HG03521 (cell line): ENCODE measurements around the gene DSE.
A peak's percentile ranks its signal among the peaks of the same experiment; 100 is the strongest.

ENCODE experiments used
- ATAC-seq: cut with Tn5 transposase; IDR thresholded peaks from one replicate; pipeline ENCODE4 v1.9.1; 2021; ENCODE audit warnings: mild to moderate bottlenecking, moderate library complexity; ENCODE audit not compliant: unreplicated experiment

The DSE gene

GRCh38 chr6:116443105-116443504, 72.4 kb downstream of the DSE start:
- ATAC-seq = no peak

GRCh38 chr6:116444092-116444491, 73.3 kb downstream of the DSE start:
- ATAC-seq = peak; percentile 50

- ATAC-seq = no peak
These were observed 73.8 kb downstream of the DSE start for GRCh38 chr6:116444575-116444974.

GRCh38 chr6:116445102-116445501, 74.4 kb downstream of the DSE start:
- no peak for ATAC-seq

GRCh38 chr6:116446399-116446798, 75.7 kb downstream of the DSE start:
- no peak for ATAC-seq

GRCh38 chr6:116447052-116447451, 76.3 kb downstream of the DSE start:
- ATAC-seq = no peak

GRCh38 chr6:116447496-116448011, 76.8 kb downstream of the DSE start:
- ATAC-seq = no peak

- ATAC-seq = no peak
These were observed 78.8 kb downstream of the DSE start for GRCh38 chr6:116449565-116449964.

GRCh38 chr6:116450185-116450710, 79.5 kb downstream of the DSE start:
- ATAC-seq = no peak

GRCh38 chr6:116450769-116451740, 80.3 kb downstream of the DSE start:
- ATAC-seq = peak; percentile 90

- ATAC-seq = no peak
These were observed 81.2 kb downstream of the DSE start for GRCh38 chr6:116451916-116452315.

- no peak for ATAC-seq
These were observed 81.8 kb downstream of the DSE start for GRCh38 chr6:116452531-116452930.

- no peak for ATAC-seq
These were observed 85.4 kb downstream of the DSE start for GRCh38 chr6:116456106-116456505.

GRCh38 chr6:116456927-116457326, 86.2 kb downstream of the DSE start:
- ATAC-seq = no peak

- ATAC-seq = no peak
These were observed 87.5 kb downstream of the DSE start for GRCh38 chr6:116458264-116458663.

GRCh38 chr6:116459927-116460326, 89.2 kb downstream of the DSE start:
- ATAC-seq = no peak

GRCh38 chr6:116461331-116461931, 90.7 kb downstream of the DSE start, which contains the start of gene CALHM6:
Gene CALHM6 (plus strand): TSS chr6:116461375. CDS start chr6:116461930, 555 bp downstream.
- ATAC-seq = no peak

- ATAC-seq = peak; percentile 79
These were observed 91.5 kb downstream of the DSE start for GRCh38 chr6:116461932-116462885.

- no peak for ATAC-seq
These were observed 92.6 kb downstream of the DSE start for GRCh38 chr6:116463301-116463700.

GRCh38 chr6:116465246-116465645, 94.5 kb downstream of the DSE start:
- no peak for ATAC-seq
